NCI-H2227 (cell line): ENCODE measurements around the gene CLEC2L.

Experiments
- DNase-seq: peaks from one replicate; lab custom pipeline; 2025; ENCODE audit not compliant: unreplicated experiment; lab: John Stamatoyannopoulos, UW

Gene CLEC2L

GRCh38 chr7:139522830-139523198, 671 bp upstream of the CLEC2L start:
- no peak for DNase-seq

GRCh38 chr7:139523968-139524815, 707 bp downstream of the CLEC2L start:
- no peak for DNase-seq

GRCh38 chr7:139525239-139525638, 1.8 kb downstream of the CLEC2L start:
- no peak for DNase-seq

GRCh38 chr7:139525750-139526149, 2.3 kb downstream of the CLEC2L start:
- no peak for DNase-seq

GRCh38 chr7:139526578-139527544, 3.4 kb downstream of the CLEC2L start:
- no peak for DNase-seq

GRCh38 chr7:139531094-139531493, 7.6 kb downstream of the CLEC2L start:
- no peak for DNase-seq

GRCh38 chr7:139532636-139533155, 9.2 kb downstream of the CLEC2L start:
- DNase-seq, result no peak

- DNase-seq, result no peak
Observed at GRCh38 chr7:139534096-139534495, 10.6 kb downstream of the CLEC2L start.

- no peak for DNase-seq
Observed at GRCh38 chr7:139534966-139535651, 11.6 kb downstream of the CLEC2L start.

GRCh38 chr7:139536152-139536551, 12.7 kb downstream of the CLEC2L start:
- DNase-seq, result no peak

- DNase-seq, result no peak
Observed at GRCh38 chr7:139538881-139539635, 15.6 kb downstream of the CLEC2L start.

GRCh38 chr7:139540203-139540602, 16.7 kb downstream of the CLEC2L start:
- DNase-seq, result no peak

GRCh38 chr7:139541600-139542307, 18.3 kb downstream of the CLEC2L start:
- DNase-seq, result no peak

GRCh38 chr7:139542308-139543151, 19.0 kb downstream of the CLEC2L start:
- DNase-seq, result no peak

GRCh38 chr7:139543801-139544603, 20.5 kb downstream of the CLEC2L start:
- DNase-seq, result no peak

- DNase-seq, result no peak
Observed at GRCh38 chr7:139544645-139545044, 21.2 kb downstream of the CLEC2L start.

GRCh38 chr7:139548302-139549028, 25.0 kb downstream of the CLEC2L start:
- DNase-seq, result no peak
